T-helper 2 cell treated with Interferon-gamma antibody and Interleukin-4, amounts not matched to agents 5 μg/mL and 100 μg/mL, for 36 hours (primary cell): Measurements from ENCODE around the gene TRABD2B.

Experiments
- DNase-seq: peaks from one replicate; pipeline ENCODE4 v3.0.0; 2021; ENCODE audit warnings: low spot score
- H3K27ac Mint-ChIP-seq: one replicate; pipeline ENCODE4 v1.8.0; 2021; ENCODE audit warnings: mild to moderate bottlenecking, mixed read lengths
- H3K27me3 Mint-ChIP-seq: one replicate; pipeline ENCODE4 v1.8.0; 2021; ENCODE audit warnings: low read depth, mixed read lengths
- H3K36me3 Mint-ChIP-seq: one replicate; pipeline ENCODE4 v1.8.0; 2021; ENCODE audit warnings: low read depth, mixed read lengths
- H3K4me1 Mint-ChIP-seq: one replicate; pipeline ENCODE4 v1.8.0; 2021; ENCODE audit warnings: low read depth, mixed read lengths
- H3K4me3 Mint-ChIP-seq: one replicate; pipeline ENCODE4 v1.8.0; 2022; ENCODE audit warnings: mild to moderate bottlenecking, moderate library complexity, mixed read lengths
- H3K9me3 Mint-ChIP-seq: one replicate; pipeline ENCODE4 v1.8.0; 2021; ENCODE audit warnings: mixed read lengths

TRABD2B gene

DNA sequence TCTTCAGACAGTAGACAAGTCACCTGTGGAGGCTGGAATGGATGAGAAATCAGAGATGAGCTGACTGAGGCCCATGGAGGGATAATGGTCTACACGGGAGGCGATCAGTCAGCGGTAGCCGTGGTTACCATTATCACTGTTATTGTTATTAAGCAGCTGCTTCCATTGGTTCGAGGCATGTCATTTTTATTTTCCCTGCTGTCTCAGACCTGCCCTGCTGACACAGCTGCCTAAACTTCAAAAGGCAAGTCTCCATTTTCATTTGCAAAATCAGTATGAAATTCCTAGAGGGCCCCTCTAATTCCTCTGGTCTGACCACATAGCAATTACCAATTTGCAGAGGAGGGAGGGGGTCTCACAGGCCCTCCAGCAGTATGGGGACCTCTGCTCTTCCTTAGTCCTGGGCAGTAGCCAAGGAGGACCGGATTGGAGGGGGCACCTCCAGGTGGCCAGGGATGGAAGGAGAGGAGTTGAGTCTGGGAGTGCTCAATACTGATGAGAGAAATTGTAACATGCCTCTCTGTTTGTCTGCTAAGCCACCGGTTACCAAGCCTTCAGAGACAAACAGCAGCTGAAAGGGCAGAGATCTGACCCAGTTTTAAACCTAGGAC lies 184.2 kb downstream of the TRABD2B start:
- DNase-seq: no peak
- Mint-ChIP-seq H3K4me1 (no peaks in the 10 kb centered on the region), H3K9me3 (no peaks in the 10 kb centered on the region), H3K27me3 (no peaks in the 10 kb centered on the region), H3K4me3 (no peak overlapping the region), H3K36me3 (no peaks in the 10 kb centered on the region), H3K27ac (no peak overlapping the region)

DNA sequence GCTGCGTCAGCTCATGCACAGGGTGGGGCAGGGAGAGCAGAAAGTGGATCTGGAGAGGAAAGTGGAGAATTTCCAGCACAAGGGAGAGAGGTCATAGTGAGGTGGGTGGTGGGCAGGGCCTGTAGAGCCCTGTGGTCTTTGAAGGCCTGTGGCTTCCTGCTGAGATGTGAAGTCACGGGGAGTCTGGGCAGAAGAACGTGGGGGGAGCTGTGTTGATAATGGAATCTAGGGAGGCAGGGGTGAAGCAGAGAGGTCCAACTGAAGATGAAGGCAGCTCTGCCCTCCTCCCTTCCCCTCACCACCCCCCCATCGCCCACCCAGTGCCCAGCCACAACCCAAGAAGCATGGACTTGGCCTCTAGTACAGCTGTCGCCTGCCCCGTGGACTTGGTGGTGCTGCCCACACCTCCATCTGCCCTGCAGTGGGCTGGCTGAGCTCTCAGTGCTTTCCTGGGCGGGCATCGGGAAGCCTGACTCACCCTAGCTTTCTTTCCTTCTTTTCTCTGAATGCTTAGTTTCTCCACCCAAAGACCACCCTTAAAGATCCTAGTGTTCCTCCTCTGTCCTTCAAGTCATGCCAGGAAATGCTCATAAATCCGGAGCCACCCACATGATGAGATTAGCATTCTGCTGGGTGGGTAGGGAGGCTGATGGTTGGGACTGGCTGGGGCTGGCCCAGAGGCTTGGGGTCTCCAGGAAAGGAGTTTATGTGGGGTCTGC lies 186.1 kb downstream of the TRABD2B start:
- Mint-ChIP-seq H3K4me3 (no peak overlapping the region), H3K27ac (no peak overlapping the region), H3K36me3 (no peaks in the 10 kb centered on the region), H3K4me1 (no peaks in the 10 kb centered on the region), H3K27me3 (no peaks in the 10 kb centered on the region), H3K9me3 (no peaks in the 10 kb centered on the region)
- DNase-seq: no peak

DNA sequence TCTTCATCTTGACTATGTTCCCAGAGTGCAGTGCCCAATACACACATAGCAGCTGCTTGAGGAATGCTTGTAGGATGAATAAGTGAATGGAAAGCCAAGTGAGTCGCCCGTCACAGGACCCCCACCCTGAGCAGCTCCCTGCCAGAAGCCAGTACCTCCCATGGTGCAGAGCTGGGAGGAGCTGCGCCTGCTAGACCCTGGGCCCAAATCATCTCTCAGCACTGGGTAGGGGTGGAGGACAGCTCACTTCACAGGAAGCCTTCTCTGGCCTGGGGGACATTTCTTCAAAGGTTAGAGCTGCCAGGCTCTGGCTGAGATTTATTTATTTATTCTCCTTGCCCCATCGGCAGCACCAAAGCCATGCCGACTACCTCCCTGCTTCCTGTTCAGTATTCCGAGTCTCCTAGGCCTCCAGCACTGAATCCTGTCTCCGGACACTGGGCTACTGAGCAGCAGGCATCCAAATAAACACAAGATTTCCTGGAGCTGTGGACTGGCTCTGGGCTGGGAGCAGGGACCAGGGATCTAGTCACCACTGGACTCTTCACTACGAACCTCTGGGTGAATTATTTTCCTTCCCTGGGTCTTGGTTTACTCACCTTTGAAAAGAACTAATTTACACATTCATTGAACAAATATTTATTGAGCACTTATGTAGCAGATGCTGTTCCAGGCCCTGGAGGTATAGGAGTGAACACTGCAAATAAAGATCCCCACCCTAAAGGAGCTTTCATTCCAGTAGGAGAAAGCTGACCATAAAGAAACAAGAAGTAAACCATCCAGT lies 187.7 kb downstream of the TRABD2B start:
- Mint-ChIP-seq H3K36me3 (no peaks in the 10 kb centered on the region), H3K4me3 (no peak overlapping the region), H3K4me1 (no peaks in the 10 kb centered on the region), H3K27ac (no peak overlapping the region), H3K9me3 (no peaks in the 10 kb centered on the region), H3K27me3 (no peaks in the 10 kb centered on the region)
- no peak for DNase-seq

DNA sequence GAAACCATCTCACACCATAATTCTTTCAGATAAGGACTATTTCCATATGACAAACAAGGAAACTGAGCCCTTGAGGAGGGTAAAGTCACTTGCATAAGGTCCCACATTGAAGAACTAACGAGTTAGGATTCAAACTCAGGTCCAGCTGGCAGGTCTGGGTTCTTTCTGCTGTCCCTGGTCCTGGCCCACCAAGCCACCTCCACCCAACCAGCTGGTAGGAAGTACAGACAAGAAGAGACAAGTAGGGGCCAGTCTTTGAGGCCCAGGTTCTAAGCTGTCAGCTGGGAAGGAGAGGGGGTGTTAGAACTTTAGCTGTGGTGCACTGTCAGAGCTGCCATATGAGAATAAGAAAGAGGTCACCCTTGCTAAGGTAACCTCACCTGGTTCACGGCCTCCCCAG lies 188.6 kb downstream of the TRABD2B start:
- no peak for DNase-seq
- H3K27ac Mint-ChIP-seq: no peak overlapping the region
- H3K9me3 Mint-ChIP-seq: no peaks in the 10 kb centered on the region
- H3K4me1 Mint-ChIP-seq: no peaks in the 10 kb centered on the region
- no peak overlapping the region for H3K4me3 Mint-ChIP-seq
- H3K36me3 Mint-ChIP-seq: no peaks in the 10 kb centered on the region
- no peaks in the 10 kb centered on the region for H3K27me3 Mint-ChIP-seq

DNA sequence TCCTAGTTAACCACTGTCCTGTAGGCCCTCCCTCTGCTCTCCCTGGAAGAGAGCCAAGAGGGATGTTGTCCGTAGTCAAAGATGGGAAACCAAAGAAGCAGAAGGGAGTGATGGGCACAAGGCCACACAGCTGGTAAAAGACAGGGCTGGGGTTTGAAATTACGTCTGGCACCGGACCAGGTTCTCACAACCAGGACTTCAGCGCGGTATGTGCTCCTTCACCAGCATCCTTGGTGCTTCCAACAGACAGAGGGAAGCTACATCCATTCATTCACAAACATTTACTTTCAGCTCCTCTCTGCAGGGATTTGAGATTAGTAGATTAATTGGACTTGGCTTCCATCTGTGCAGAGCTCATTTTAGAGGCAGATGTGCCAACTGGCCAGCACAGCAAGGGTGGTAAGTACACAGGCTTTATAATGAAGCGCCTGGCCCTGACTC lies 191.2 kb downstream of the TRABD2B start:
- Mint-ChIP-seq H3K9me3 (no peaks in the 10 kb centered on the region), H3K27me3 (no peaks in the 10 kb centered on the region)

DNA sequence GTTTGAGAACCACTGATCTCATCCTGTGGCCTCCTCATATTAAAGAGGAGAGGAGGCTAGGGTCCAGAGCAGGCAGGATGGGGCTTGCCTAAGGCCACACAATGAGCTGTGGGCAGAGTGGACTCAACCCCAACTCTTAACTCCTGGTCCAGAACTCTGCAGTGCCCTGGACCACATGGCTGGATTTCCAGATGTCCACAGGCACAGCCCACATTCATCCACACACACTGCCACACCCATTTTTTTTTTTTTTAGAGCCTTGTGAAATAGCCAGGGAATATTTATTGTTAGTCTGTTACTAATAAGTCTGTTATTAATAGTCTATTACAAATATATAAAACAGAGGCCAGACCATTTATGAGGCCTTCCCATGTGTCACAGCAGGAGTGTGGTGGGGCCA lies 192.2 kb downstream of the TRABD2B start:
- no peaks in the 10 kb centered on the region for H3K36me3 Mint-ChIP-seq
- no peak overlapping the region for H3K4me3 Mint-ChIP-seq
- no peaks in the 10 kb centered on the region for H3K4me1 Mint-ChIP-seq
- H3K27me3 Mint-ChIP-seq: no peaks in the 10 kb centered on the region
- DNase-seq: no peak
- no peak overlapping the region for H3K27ac Mint-ChIP-seq
- H3K9me3 Mint-ChIP-seq: no peaks in the 10 kb centered on the region

More for the DNA sequence above, 191.2 kb downstream of the TRABD2B start:
- Mint-ChIP-seq H3K27ac (no peak overlapping the region), H3K4me1 (no peaks in the 10 kb centered on the region), H3K4me3 (no peak overlapping the region), H3K36me3 (no peaks in the 10 kb centered on the region)
- DNase-seq: no peak

DNA sequence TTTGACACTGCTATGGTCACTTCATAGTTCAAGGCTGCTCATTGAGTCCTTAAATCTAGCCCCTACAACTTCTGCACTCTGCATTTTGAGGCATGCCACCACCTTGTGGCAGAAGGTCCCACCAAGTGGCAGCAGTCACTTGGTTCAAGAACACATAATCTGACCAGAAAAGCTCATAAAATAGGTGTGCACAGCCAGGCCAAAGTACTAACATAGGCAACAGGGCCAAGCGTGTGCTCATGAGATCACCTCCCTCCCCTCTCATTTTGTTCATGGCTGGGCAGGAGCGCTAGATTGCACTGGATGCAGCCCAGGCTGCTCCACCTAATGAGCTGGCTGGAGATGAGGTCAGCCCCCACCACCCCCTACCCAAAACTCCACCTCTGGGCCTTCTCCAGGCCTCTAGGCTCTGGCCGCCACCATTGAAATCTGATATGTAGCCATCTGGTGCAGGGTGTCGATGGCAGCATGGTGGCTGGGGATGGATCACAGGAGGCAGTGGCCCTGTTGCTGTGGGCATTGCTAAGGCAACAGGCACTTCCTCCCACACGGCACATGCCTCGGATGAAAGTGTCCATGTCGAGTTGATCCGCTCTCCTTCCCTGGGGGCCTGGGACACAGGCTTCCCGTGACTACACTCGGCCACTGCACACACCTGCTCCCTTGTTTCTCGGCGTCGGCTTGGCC lies 193.2 kb downstream of the TRABD2B start:
- no peaks in the 10 kb centered on the region for H3K9me3 Mint-ChIP-seq
- DNase-seq: no peak
- H3K4me1 Mint-ChIP-seq: no peaks in the 10 kb centered on the region
- H3K27me3 Mint-ChIP-seq: no peaks in the 10 kb centered on the region
- H3K4me3 Mint-ChIP-seq: no peak overlapping the region
- no peak overlapping the region for H3K27ac Mint-ChIP-seq
- no peaks in the 10 kb centered on the region for H3K36me3 Mint-ChIP-seq

DNA sequence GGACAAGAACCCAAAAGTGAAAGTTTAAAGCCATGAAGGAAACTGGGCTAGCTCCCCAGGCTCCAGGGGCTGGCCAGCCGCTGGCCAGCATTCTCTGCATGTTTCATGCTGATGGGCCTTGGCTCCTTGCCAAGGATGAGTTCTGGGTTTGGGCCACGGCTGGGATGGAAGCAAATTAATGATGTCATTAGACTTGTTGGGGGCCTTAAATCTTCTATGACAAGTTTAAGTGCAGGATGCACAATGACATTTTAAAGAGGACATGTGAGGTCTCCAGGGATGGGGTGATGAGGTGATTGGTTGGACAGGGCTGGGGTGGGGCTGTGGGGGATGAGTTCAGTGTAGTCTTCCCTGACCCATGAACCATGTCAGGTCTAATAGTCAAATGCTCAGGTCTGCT lies 199.6 kb downstream of the TRABD2B start:
- H3K36me3 Mint-ChIP-seq: no peaks in the 10 kb centered on the region
- no peak overlapping the region for H3K27ac Mint-ChIP-seq
- H3K9me3 Mint-ChIP-seq: no peaks in the 10 kb centered on the region

DNA sequence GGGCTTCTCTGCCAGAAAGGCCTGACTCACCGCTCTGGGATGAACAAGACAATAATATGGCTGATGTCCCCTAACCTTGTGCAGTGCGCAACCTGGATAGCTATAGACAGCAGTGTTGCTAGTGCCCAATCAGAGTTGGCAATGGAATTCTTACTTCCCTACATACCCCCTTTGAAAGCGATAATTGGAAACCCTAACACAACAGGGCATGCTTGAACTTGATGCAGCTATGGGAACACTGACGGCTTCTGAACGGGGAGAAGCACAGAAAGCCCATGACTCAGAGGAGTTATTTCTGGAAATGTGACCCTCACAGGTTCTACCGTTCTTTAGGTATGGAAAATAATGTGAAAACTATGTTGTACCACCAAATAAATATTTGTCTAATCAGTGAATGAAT lies 200.6 kb downstream of the TRABD2B start:
- Mint-ChIP-seq H3K9me3 (no peaks in the 10 kb centered on the region), H3K4me3 (no peak overlapping the region), H3K4me1 (no peaks in the 10 kb centered on the region), H3K27ac (no peak overlapping the region), H3K27me3 (no peaks in the 10 kb centered on the region), H3K36me3 (no peaks in the 10 kb centered on the region)
- no peak for DNase-seq

More for the DNA sequence above, 199.6 kb downstream of the TRABD2B start:
- no peaks in the 10 kb centered on the region for H3K4me1 Mint-ChIP-seq
- no peaks in the 10 kb centered on the region for H3K27me3 Mint-ChIP-seq
- no peak for DNase-seq
- no peak overlapping the region for H3K4me3 Mint-ChIP-seq

DNA sequence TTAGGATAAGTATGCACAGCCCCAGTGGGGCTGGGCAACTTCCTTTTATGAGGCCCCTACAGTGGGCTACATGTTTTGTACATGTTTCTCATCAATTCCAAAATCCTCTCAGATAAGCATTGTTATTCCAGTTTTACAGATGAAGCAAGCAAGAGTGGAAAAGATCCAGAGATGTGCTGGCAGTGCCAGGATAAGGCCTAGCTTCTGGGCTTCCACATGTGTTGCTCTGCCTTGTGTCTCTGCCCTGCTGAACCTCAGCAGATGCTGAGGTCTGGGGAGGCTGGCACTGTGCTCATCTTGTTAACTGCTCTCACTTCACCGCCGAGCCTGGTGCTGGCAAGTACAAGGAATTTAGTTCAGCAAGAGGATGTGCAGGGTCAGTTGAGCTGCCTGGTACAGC lies 202.1 kb downstream of the TRABD2B start:
- H3K27me3 Mint-ChIP-seq: no peaks in the 10 kb centered on the region
- H3K4me1 Mint-ChIP-seq: no peaks in the 10 kb centered on the region
- H3K9me3 Mint-ChIP-seq: no peaks in the 10 kb centered on the region
- H3K27ac Mint-ChIP-seq: no peak overlapping the region
- DNase-seq: no peak
- H3K36me3 Mint-ChIP-seq: no peaks in the 10 kb centered on the region
- no peak overlapping the region for H3K4me3 Mint-ChIP-seq

DNA sequence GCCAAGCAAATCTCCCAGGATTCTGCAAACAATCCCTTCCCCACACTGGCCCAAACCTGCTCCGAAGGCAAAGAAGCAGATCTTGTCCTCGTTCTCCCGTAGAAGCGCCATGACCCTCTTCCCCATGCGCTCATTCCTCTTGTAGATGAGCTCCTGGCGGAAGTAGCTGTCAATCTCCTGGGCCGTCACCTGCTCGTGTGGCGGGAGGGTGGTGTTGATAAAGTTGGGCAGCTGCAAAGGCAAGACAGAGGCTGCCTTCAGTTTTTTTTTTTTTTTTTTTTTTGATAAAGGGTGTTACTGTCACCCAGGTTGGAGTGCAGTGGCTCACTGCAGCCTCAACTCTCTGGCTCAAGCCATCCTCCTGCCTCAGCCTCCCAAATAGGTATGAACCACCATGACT lies 202.7 kb downstream of the TRABD2B start:
- no peak for DNase-seq
- H3K4me3 Mint-ChIP-seq: no peak overlapping the region
- H3K9me3 Mint-ChIP-seq: no peaks in the 10 kb centered on the region
- H3K4me1 Mint-ChIP-seq: no peaks in the 10 kb centered on the region
- no peak overlapping the region for H3K27ac Mint-ChIP-seq
- peaks cover 3% of the 10 kb centered on the region for H3K27me3 Mint-ChIP-seq
- no peaks in the 10 kb centered on the region for H3K36me3 Mint-ChIP-seq

DNA sequence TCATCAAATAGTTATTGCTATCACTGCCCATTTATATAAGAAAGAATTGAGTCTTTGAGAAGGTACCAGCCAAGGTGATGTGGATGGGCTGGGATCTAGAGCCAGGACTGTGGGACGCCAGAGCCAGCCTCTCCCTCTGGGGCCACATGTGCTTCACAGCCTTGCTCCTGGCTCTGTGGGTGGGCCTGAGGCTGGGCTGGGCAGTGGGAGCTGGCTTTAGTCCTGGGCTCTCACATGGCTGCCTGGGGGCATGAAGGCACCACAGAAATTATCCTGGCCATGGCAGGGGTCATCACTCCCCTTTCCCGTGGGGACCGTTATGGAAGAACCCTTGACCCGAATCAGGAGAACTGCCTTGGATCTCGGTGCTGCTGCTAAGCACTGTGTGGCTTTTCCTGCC lies 203.1 kb downstream of the TRABD2B start:
- no peak overlapping the region for H3K4me3 Mint-ChIP-seq
- DNase-seq: no peak
- no peaks in the 10 kb centered on the region for H3K9me3 Mint-ChIP-seq
- H3K4me1 Mint-ChIP-seq: no peaks in the 10 kb centered on the region
- no peak overlapping the region for H3K27ac Mint-ChIP-seq
- H3K36me3 Mint-ChIP-seq: no peaks in the 10 kb centered on the region
- peaks cover 4% of the 10 kb centered on the region for H3K27me3 Mint-ChIP-seq

DNA sequence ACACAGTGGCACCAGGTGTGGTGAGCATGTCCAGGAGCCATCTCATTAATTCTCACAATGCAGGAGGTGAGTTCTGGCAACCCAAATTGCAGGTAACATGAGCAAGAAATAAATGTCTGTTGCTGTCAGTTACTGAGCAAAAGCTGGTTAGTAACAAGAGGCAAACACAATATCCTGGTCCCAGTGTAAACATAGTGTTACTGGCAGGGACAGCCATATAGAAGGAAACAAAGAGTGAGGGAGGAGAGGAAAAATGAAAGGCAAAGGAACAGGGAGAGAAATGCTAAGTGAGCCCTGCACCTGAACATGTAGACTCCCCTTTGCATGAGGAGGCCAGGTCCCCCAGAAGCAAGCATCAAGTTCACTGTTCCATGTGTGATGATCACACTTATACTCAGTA lies 203.6 kb downstream of the TRABD2B start:
- DNase-seq: no peak
- Mint-ChIP-seq H3K27me3 (peaks cover 4% of the 10 kb centered on the region), H3K36me3 (no peaks in the 10 kb centered on the region), H3K4me1 (no peaks in the 10 kb centered on the region), H3K4me3 (no peak overlapping the region), H3K9me3 (no peaks in the 10 kb centered on the region), H3K27ac (no peak overlapping the region)

DNA sequence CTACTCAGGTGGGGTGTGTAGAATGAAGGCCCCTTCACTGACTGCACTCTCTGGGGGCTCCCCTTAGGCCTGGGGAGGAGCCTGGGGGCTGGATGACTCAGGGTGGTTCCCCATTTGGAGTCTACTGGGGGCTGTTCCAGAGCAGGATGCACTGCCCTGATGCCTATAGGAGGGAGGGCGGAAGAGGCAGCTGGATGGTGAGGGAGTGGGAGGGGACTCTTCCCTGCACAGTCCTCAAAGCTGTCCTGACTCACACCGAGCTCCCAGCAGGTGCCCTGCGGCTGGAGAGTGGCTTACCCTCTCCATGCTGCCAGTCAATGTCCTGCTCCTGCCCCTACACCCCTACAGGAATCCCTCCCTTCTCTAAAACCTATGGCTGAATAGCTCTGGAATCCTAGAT lies 204.4 kb downstream of the TRABD2B start:
- Mint-ChIP-seq H3K36me3 (no peaks in the 10 kb centered on the region), H3K27ac (no peak overlapping the region), H3K27me3 (peaks cover 4% of the 10 kb centered on the region), H3K9me3 (no peaks in the 10 kb centered on the region), H3K4me3 (no peak overlapping the region), H3K4me1 (no peaks in the 10 kb centered on the region)
- DNase-seq: no peak
